GM20431 (cell line): ENCODE data around the gene NKD1.
"Not testable (repeated sequence)": the region's sequence is repeated elsewhere in the genome, so short reads cannot be mapped to it uniquely, and the experiment has no call there.

ENCODE experiments used
- in situ Hi-C: fragments of 300-500 bp; cut with MseI, MboI; formaldehyde crosslinking; loops from one replicate; pipeline ENCODE4 v1.15.0; 2020; ENCODE audit warnings: low sequenced_read_pairs; ENCODE audit not compliant: unreplicated experiment

The NKD1 gene, protein sequence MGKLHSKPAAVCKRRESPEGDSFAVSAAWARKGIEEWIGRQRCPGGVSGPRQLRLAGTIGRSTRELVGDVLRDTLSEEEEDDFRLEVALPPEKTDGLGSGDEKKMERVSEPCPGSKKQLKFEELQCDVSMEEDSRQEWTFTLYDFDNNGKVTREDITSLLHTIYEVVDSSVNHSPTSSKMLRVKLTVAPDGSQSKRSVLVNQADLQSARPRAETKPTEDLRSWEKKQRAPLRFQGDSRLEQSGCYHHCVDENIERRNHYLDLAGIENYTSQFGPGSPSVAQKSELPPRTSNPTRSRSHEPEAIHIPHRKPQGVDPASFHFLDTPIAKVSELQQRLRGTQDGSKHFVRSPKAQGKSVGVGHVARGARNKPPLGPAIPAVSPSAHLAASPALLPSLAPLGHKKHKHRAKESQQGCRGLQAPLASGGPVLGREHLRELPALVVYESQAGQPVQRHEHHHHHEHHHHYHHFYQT

GRCh38 chr16:50548125-50548908 is at the start of gene NKD1:
Gene NKD1, plus strand, starts transcription at chr16:50548396. Its CDS starts 158 bp downstream, at chr16:50548554.
- in situ Hi-C loops = no loop called here

- in situ Hi-C loops = no loop called here
Observed at GRCh38 chr16:50498431-50499155, 49.6 kb upstream of the NKD1 start.

GRCh38 chr16:50499254-50499653 is 48.9 kb upstream of the NKD1 start:
- in situ Hi-C loops = no loop called here

DNA sequence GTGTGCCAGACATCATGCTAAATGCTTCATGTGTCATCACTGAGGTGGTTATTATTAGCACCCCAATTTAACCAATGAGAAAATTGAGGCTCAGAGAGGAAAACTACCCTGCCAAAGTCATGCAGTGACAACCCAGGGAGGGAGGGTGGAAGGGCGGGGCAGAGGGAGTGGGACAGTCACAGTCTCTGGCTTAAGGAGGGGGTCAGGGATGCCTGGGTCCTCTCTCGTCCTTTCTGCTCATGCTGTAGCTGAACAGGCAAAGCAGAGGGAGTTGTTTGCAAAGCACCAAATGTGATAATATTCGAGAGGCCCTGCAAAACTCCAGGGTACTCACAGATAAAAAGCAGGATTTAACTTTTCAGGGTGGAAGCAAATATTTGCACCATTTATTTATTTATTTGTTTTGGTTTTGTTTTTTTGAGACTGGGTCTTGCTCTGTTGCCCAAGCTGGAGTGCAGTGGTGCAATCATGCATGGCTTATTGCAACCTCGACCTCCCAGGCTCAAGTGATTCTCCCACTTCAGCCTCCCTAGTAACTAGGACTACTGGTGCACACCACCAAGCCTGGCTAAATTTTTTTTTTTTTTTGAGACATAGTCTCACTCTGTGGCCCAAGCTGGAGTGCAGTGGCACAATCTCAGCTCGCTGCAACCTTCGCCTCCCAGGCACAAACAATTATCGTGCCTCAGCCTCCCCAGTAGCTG is 47.9 kb upstream of the NKD1 start:
- in situ Hi-C loops = no loop called here

GRCh38 chr16:50501251-50501650 is 46.9 kb upstream of the NKD1 start:
- in situ Hi-C loops = no loop called here

DNA sequence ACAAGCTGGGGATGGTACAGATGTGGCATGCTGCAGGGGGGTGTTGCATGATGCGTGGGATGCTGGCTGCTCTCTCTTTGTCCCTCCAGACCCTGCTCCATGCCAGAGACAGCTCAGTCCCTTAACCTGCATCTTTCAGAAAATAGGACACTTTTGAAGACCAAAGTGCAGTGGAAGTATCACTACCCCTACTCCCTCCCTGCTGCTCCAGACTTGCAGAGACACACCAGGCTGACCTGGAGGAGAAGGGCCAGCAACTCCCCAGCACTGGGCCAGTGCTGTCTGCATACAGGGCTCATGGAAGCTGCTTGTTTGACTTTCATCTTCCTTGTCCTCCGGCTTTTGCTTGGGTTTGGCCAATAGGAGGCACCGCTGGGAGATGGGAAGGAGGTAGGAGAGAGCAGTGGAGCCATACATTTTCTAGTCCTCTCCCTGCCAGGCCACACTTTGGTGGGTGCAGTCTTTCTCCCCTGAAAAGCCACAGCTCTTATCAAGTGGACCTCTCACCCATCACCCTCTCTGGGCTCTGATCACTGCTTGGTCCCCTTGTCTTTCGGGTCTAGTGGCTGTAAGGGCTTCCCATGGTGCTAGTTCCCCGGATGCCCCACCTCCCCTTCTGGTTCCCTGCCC is 46.1 kb upstream of the NKD1 start:
- in situ Hi-C loops = no loop called here

DNA sequence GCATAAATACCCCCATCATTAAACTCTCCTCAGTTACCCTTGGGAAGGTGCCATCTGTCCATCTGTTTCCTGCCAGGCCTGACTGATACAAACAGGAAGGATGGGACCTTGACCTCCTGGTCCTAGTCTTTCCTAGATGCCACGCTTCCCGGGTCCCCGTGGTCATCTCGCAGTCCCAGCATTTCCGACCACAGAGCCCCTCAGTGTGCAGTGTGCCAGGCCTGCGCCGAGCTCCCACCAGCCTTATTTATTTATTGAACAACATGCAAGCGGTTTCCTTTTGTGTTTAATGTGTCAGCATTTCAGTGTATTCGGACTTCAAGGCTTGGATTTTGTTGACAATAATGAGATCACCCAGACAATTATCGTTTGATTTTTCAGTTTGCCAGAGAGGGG is 45.6 kb upstream of the NKD1 start:
- in situ Hi-C loops = no loop called here

GRCh38 chr16:50503868-50504531 is 44.2 kb upstream of the NKD1 start:
- in situ Hi-C loops = not testable (repeated sequence)

DNA sequence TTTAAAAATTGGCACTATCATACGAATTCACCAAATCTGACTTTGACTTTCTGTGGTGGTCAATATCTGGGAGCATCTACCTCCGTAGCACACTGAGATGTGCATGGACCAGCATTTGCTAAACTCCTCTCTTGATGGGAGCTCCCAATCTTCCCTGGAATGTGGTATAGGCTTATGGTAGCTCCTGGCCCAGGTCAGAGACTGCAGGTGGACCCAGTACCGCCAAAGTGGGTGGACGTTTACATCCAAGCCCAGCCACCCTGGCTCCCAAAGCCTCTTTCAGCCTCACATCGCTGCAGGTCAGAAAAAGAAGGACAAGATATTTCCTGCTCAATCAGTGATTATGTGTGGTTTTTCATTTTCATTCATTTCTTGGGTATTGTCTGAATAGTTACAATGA is 43.1 kb upstream of the NKD1 start:
- in situ Hi-C loops = no loop called here

DNA sequence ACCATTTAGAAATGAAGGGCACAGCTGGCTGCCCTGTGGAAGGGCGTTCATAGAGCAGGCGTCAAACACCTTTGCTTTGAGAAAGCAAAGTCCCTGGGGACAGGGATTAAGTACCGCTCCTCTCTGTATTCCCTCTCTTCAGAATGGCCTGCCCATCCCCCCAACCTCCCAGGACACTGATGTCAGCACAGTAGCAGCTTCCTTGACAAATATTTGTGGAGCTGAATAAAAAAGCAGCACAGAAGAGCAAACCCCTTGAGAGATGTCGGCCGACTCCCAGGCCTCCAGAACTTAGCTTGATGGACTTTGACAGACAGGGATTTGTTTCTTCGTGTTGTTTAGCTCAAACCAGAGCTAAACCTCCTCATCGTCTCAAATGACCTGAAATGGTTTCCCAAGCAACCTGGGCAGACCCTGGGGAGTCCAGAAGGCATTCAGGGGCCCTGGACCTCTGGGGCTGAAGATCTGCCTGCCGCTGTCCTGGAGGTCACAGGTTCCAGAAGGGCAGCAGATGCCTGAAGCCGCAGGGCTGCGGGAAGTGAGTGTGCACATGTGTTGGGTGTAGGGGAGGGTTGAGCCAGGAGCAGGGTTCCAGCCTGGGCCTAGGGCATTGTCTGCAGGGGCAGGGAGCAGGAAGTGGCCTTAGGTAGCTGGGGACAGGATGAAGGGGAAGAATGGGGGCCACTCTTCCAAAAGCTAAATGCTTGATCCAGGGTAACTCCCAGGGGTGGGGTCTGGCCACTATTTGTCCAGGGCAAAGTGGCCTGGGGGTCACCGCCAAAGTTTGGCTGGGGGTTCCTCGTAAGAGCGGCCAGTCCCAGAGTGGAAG is 42.3 kb upstream of the NKD1 start:
- in situ Hi-C loops = no loop called here

DNA sequence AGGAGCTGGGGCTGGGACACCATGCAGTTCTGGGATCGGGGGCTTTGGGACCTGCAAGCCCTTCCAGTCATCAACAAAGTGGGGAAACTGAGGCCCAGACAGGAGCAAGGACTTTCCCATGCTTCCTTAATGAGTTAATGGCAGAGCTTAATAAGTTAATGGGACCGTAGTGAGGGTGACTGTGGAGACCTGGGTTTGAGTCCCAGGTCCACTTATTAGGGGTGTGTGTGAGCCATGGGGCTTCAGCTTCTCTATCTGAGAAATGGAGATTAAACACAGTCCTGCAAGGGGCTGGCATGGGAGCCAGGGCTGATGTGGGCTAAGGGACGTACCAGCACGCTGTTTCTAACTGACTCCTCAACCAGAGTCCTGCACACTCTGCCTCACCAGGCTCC is 41.7 kb upstream of the NKD1 start:
- in situ Hi-C loops = no loop called here

- in situ Hi-C loops = no loop called here
Observed at GRCh38 chr16:50507397-50507796, 40.8 kb upstream of the NKD1 start.

GRCh38 chr16:50509521-50510341 is 38.5 kb upstream of the NKD1 start:
- in situ Hi-C loops = no loop called here

DNA sequence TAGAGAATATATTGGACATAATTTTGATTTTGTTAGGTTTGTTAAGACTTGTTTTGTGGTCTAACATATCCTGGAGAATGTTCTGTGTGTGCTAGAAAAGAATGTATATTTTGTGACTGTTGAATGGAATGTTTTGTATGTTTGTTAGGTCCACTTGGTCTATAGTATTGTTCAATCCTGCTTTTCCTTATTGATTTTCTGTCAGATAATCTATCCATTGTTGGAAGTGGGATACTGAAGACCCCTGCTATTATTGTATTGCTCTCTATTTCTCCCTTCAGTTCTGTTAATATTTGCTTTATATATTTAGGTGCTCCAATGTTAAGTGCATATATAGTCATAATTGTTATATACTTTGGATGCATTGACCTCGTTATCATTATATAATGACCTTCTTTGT is 33.0 kb upstream of the NKD1 start:
- in situ Hi-C loops = no loop called here

DNA sequence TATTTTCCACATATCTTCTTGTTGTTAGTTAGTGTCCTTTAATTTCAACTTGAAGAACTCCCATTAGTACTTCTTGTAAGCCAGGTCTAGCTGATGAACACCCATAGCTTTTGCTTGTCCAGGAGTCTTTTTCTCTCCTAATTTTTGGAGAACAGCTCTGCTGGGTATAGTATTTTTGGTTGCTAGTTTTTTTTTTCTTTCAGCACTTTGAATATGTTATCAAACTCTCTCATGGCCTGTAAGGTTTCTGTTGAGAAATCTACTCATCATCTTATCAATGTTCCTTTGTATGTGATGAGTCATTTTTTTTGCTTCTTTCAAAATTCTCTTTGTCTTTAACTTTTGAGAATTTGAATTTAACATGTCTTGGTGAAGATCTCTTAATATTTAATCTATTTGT is 31.8 kb upstream of the NKD1 start:
- in situ Hi-C loops = no loop called here

DNA sequence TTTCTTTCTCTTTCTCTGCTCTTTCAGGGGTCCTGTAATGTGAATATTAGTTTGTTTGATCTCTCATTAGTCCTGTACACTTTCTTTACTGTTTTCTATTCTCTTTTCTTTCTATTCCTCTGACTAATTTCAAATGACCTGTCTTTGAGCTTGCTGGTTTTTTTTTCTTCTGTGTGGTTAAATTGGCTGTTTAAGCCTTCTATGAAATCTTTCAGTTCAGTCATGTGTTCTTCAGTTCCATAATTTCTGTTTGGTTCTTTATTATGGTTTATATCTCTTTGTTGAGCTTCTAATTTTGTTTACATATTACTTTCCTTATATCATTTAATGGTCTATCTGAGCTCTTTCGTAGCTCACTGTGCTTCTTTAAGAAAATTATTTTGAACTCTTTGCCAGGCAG is 31.3 kb upstream of the NKD1 start:
- in situ Hi-C loops = no loop called here

DNA sequence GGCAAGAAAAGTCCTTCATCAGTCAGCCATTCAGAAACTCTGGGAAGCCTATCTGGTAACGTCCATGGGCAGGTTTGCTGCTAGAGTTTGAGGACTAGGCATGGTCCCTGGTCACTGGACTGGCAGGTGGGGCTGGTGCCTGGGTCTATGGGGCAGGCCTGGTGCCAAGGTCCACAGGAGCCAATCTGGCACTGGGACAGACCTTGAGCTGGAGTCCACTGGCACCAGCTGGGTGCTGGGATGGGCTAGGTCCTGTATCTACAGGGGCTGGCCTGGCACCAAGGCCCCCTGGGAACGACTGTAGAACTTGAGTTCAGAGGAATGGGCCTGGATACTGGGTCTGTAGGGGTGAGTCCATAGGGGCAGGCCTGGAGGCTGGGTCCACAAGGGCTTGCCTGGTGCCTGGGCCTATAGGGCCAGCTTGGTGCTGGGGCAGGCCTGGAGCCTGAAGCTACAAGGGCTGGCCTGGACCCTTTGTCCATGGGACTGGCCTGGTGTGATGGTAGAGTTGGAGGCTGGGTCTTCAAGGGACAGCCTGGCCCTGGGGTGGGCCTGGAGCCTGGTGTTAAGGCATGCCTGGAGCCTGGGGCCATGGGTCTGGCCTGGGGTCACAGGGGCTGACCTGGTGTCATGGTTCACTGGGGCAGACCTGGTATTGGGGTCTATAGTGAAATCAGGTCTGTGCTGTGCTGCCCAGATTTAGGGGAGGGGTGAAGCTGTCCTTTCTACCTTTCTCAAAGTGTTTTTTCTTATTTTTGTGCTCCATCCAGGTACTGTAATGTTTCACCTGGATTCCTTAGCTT is 30.5 kb upstream of the NKD1 start:
- in situ Hi-C loops = no loop called here
